B cell (primary cell): ENCODE results near the gene C4orf17.

Experiments used
- CTCF ChIP-seq: fragments of 200-600 bp; IDR thresholded peaks from one replicate; pipeline ENCODE4 v1.8.0; 2022; ENCODE audit warnings: antibody characterized with exemption, mild to moderate bottlenecking
- EZH2 ChIP-seq: IDR thresholded peaks from 2 replicates; pipeline ENCODE4 v1.6.1; 2012; ENCODE audit warnings: borderline replicate concordance, low read depth, mild to moderate bottlenecking, moderate library complexity, low read length; ENCODE audit not compliant: insufficient read depth, poor library complexity, severe bottlenecking

- TF ChIP-seq CTCF (no peak), EZH2 (no peak)
Measured at GRCh38 chr4:99587803-99588202, 77.0 kb downstream of the C4orf17 start.
